Stimulated activated CD4-positive, alpha-beta T cell treated with anti-CD3 and anti-CD28 coated beads, Interleukin-4, amount 100 ng/mL, for 4 hours (primary cell): ENCODE data around the gene OR1S2.
"Not testable (repeated sequence)": the region's sequence is repeated elsewhere in the genome, so short reads cannot be mapped to it uniquely, and the experiment has no call there.

Experiments
- DNase-seq, 2 experiments: peaks; one replicate each; pipeline ENCODE4 v3.0.0-alpha.2; 2020

Gene OR1S2

GRCh38 chr11:58204042-58204441 lies at the start of gene OR1S2:
TSS of gene OR1S2 (minus strand) at chr11:58204142. CDS start at chr11:58204142, 0 bp downstream.
- DNase-seq, result no peak

- DNase-seq, result no peak
Observed at GRCh38 chr11:58243954-58244353, 40.0 kb upstream of the OR1S2 start.

- no peak for DNase-seq
Observed at GRCh38 chr11:58227956-58228615, 24.1 kb upstream of the OR1S2 start.

GRCh38 chr11:58222721-58223120 lies 18.8 kb upstream of the OR1S2 start:
- no peak for DNase-seq

GRCh38 chr11:58216476-58216875 lies 12.5 kb upstream of the OR1S2 start:
- no peak for DNase-seq

- not testable (repeated sequence) for DNase-seq
Observed at GRCh38 chr11:58212420-58212819, 8.5 kb upstream of the OR1S2 start, which contains the start of gene OR1S1. TSS of gene OR1S1 (plus strand) at chr11:58212720.

GRCh38 chr11:58199271-58199670 lies 4.7 kb downstream of the OR1S2 start:
- DNase-seq, result no peak

GRCh38 chr11:58195939-58196338 lies 8.0 kb downstream of the OR1S2 start:
- DNase-seq, result no peak

GRCh38 chr11:58193391-58193790 lies 10.6 kb downstream of the OR1S2 start:
- DNase-seq, result no peak

GRCh38 chr11:58192229-58192628 lies 11.7 kb downstream of the OR1S2 start:
- no peak for DNase-seq

- no peak for DNase-seq
Observed at GRCh38 chr11:58188770-58189169, 15.2 kb downstream of the OR1S2 start, which contains the start of gene OR9Q2. TSS of gene OR9Q2 (plus strand) at chr11:58189070. CDS start at chr11:58190491, 1,421 bp downstream.

- no peak for DNase-seq
Observed at GRCh38 chr11:58186938-58187337, 17.0 kb downstream of the OR1S2 start.

- DNase-seq, result no peak
Observed at GRCh38 chr11:58179648-58180047, 24.3 kb downstream of the OR1S2 start.

GRCh38 chr11:58178444-58178843 lies 25.5 kb downstream of the OR1S2 start:
- DNase-seq, result no peak

GRCh38 chr11:58177409-58178054 lies 26.4 kb downstream of the OR1S2 start:
- DNase-seq, result no peak

GRCh38 chr11:58165504-58166106 lies 38.3 kb downstream of the OR1S2 start:
- DNase-seq, result no peak

- DNase-seq, result no peak
Observed at GRCh38 chr11:58164990-58165389, 39.0 kb downstream of the OR1S2 start.

GRCh38 chr11:58164389-58164788 lies 39.6 kb downstream of the OR1S2 start:
- no peak for DNase-seq
